Hypothalamus (tissue), 51 donors: ENCODE data around the gene CDH5.
"Not testable (repeated sequence)": the region's sequence is repeated elsewhere in the genome, so short reads cannot be mapped to it uniquely, and the experiment has no call there.

Source experiments
- DNase-seq, 51 donors: peaks; one replicate each; lab custom pipeline; 2025; lab: John Stamatoyannopoulos, UW

The CDH5 gene

GRCh38 chr16:66453230-66453629, 86.7 kb downstream of the CDH5 start:
- not testable (repeated sequence) for DNase-seq
